HepG2 (cell line): ENCODE measurements around the gene MPIG6B. TPM values are rescaled to one million over a fixed set of nuclear protein-coding genes. Genes with fewer than 3 reads are reported as not detected.

Experiments used
- BCL6 ChIP-seq: IDR thresholded peaks from 2 replicates; pipeline ENCODE4 v1.6.1; 2016; ENCODE audit warnings: missing genetic modification reagents, missing compliant biosample characterization
- CAMTA2 ChIP-seq: sonication (generic); formaldehyde crosslinking; IDR thresholded peaks from 2 replicates; pipeline ENCODE4 v1.4.0; 2020; ENCODE audit warnings: mild to moderate bottlenecking, missing genetic modification reagents, borderline replicate concordance
- CBX2 ChIP-seq, 2 experiments: fragments of 200-600 bp in 1 of 2; sonication (generic); formaldehyde crosslinking in 1 of 2; IDR thresholded peaks; 2 replicates each; pipeline versions ENCODE4 v1.7.0 to v1.8.1; 2018 to 2022; ENCODE audit warnings: low read depth in 2 of 2, low read length in 1 of 2, mild to moderate bottlenecking in 1 of 2, missing genetic modification reagents in 1 of 2
- CHD2 ChIP-seq: IDR thresholded peaks from 2 replicates; pipeline ENCODE4 v1.6.1; 2011; ENCODE audit warnings: low read depth, low read length, improper control_type of control experiment
- DMAP1 ChIP-seq: IDR thresholded peaks from 2 replicates; pipeline ENCODE4 v1.6.1; 2016
- E2F1 ChIP-seq: sonication (generic); formaldehyde crosslinking; IDR thresholded peaks from 2 replicates; pipeline ENCODE4 v1.5.0; 2020; ENCODE audit warnings: missing genetic modification reagents
- FOXM1 ChIP-seq: sonication (generic); formaldehyde crosslinking; IDR thresholded peaks from 2 replicates; pipeline ENCODE4 v1.5.0; 2020; ENCODE audit warnings: missing genetic modification reagents
- GMEB1 ChIP-seq: sonication (generic); formaldehyde crosslinking; IDR thresholded peaks from 2 replicates; pipeline ENCODE4 v1.5.1; 2020; ENCODE audit warnings: missing genetic modification reagents, mild to moderate bottlenecking, borderline replicate concordance
- MATR3 ChIP-seq: sonication (generic); formaldehyde crosslinking; IDR thresholded peaks from 2 replicates; pipeline ENCODE4 v1.4.0; 2020; ENCODE audit warnings: missing genetic modification reagents
- NFE2L1 ChIP-seq: sonication (generic); formaldehyde crosslinking; IDR thresholded peaks from 2 replicates; pipeline ENCODE4 v1.4.0; 2020; ENCODE audit warnings: missing genetic modification reagents, mild to moderate bottlenecking, borderline replicate concordance
- RAD51 ChIP-seq: fragments of 450-650 bp; IDR thresholded peaks from 2 replicates; pipeline ENCODE4 v1.6.1; 2016; ENCODE audit warnings: borderline replicate concordance
- SCMH1 ChIP-seq: sonication (generic); formaldehyde crosslinking; IDR thresholded peaks from 2 replicates; pipeline ENCODE4 v1.9.0; 2021; ENCODE audit warnings: missing genetic modification reagents, mild to moderate bottlenecking, borderline replicate concordance
- SP1 ChIP-seq, 2 experiments: fragments of 450-650 bp in 1 of 2; sonication (generic) in 1 of 2; formaldehyde crosslinking in 1 of 2; IDR thresholded peaks; 2 replicates each; pipeline versions ENCODE4 v1.4.0 to v1.6.1; 2016 to 2020; ENCODE audit warnings: missing genetic modification reagents in 1 of 2
- TOPORS ChIP-seq: sonication (generic); formaldehyde crosslinking; IDR thresholded peaks from 2 replicates; pipeline ENCODE4 v1.8.0; 2023; ENCODE audit warnings: mild to moderate bottlenecking, missing genetic modification reagents
- ZBTB2 ChIP-seq: sonication (generic); formaldehyde crosslinking; IDR thresholded peaks from 2 replicates; pipeline ENCODE4 v1.8.0; 2022; ENCODE audit warnings: low read depth, missing genetic modification reagents
- ZNF275 ChIP-seq: sonication (generic); formaldehyde crosslinking; IDR thresholded peaks from 2 replicates; pipeline ENCODE4 v1.8.0; 2022; ENCODE audit warnings: missing genetic modification reagents, mild to moderate bottlenecking, inconsistent platforms, borderline replicate concordance
- ZNF550 ChIP-seq: sonication (generic); formaldehyde crosslinking; IDR thresholded peaks from 2 replicates; pipeline ENCODE4 v1.4.0; 2020; ENCODE audit warnings: mild to moderate bottlenecking, missing genetic modification reagents, borderline replicate concordance
- ZNF567 ChIP-seq: sonication (generic); formaldehyde crosslinking; IDR thresholded peaks from 2 replicates; pipeline ENCODE4 v1.8.1; 2023; ENCODE audit warnings: mild to moderate bottlenecking, missing genetic modification reagents, borderline replicate concordance
- ZNF574 ChIP-seq: sonication (generic); formaldehyde crosslinking; IDR thresholded peaks from 2 replicates; pipeline ENCODE4 v1.4.0; 2020; ENCODE audit warnings: missing genetic modification reagents
- ZNF772 ChIP-seq: sonication (generic); formaldehyde crosslinking; IDR thresholded peaks from 2 replicates; pipeline ENCODE4 v1.5.0; 2020; ENCODE audit warnings: mild to moderate bottlenecking, missing genetic modification reagents
- polyA plus RNA-seq, 8 experiments: library from polyadenylated mRNA; depleted of rRNA in 3 of 8; stranded (reverse) in 7 of 8; unstranded in 1 of 8; fragments of >200 nt; fragmentation: Illumina TruSeq in 4 of 8; extraction: Trizol in 4 of 8; gene quantifications; 2 replicates each; pipeline versions ENCODE4 v1.2.1 to v1.2.3, GENCODE V29; 2011 to 2016; ENCODE audit warnings: low read depth in 4 of 8, missing spikeins in 1 of 8, mixed read lengths in 1 of 8; ENCODE audit not compliant: insufficient read depth in 1 of 8
- total RNA-seq, 5 experiments: library from RNA; depleted of rRNA; stranded (reverse); fragments of >200 nt; fragmentation: Illumina TruSeq; extraction: Trizol; gene quantifications; 2 replicates each; pipeline ENCODE4 v1.2.3, GENCODE V29; 2016; ENCODE audit warnings: low read depth in 1 of 5

MPIG6B gene
- total and polyA plus RNA-seq, 2 of the 13 experiments (the other 11 are each of a cell fraction or from before 2014, with no cell fraction given): not detected

GRCh38 chr6:31736021-31736767 is 13.0 kb downstream of the MPIG6B start, which contains the start of gene CLIC1 (continued):
- TF ChIP-seq GMEB1 (no peak; the same call in 1 of the 2 replicates), DMAP1 (peak; percentile 89), ZNF275 (CRISPR knock-in tag) (peak; percentile 62; the same call in 1 of the 2 replicates), ZNF772 (CRISPR knock-in tag) (peak; percentile 80; the same call in 1 of the 2 replicates), FOXM1 (CRISPR knock-in tag) (no peak), CAMTA2 (peak; percentile 58; the same call in 1 of the 2 replicates), E2F1 (CRISPR knock-in tag) (no peak), SP1 (IDR thresholded peaks at IDR 0.05) (no peak), SP1 (CRISPR knock-in tag; IDR thresholded peaks at IDR 0.05) (peak; percentile 68), ZNF550 (CRISPR knock-in tag) (no peak), CBX2 (IDR thresholded peaks at IDR 0.05; ENCODE audit: low read depth, low read length) (no peak), CBX2 (CRISPR knock-in tag; IDR thresholded peaks at IDR 0.05; ENCODE audit: low read depth) (no peak), NFE2L1 (CRISPR knock-in tag) (peak; percentile 66; the same call in 1 of the 2 replicates), ZBTB2 (CRISPR knock-in tag) (peak; percentile 42; the same call in 1 of the 2 replicates), ZNF574 (peak; percentile 60), TOPORS (CRISPR knock-in tag) (0 out of 2 replicates have a peak, but pooled peaks have one; percentile 11), RAD51 (no peak), BCL6 (CRISPR knock-in tag) (peak; percentile 69), CHD2 (no peak), MATR3 (no peak), SCMH1 (CRISPR knock-in tag) (no peak), ZNF567 (CRISPR knock-in tag) (no peak)
